Bone marrow (tissue), 2 donors: ENCODE measurements around the gene NOTUM.

ENCODE experiments used
- DNase-seq, 2 donors: peaks; one replicate each; lab custom pipeline; 2025; lab: John Stamatoyannopoulos, UW

NOTUM gene

DNA sequence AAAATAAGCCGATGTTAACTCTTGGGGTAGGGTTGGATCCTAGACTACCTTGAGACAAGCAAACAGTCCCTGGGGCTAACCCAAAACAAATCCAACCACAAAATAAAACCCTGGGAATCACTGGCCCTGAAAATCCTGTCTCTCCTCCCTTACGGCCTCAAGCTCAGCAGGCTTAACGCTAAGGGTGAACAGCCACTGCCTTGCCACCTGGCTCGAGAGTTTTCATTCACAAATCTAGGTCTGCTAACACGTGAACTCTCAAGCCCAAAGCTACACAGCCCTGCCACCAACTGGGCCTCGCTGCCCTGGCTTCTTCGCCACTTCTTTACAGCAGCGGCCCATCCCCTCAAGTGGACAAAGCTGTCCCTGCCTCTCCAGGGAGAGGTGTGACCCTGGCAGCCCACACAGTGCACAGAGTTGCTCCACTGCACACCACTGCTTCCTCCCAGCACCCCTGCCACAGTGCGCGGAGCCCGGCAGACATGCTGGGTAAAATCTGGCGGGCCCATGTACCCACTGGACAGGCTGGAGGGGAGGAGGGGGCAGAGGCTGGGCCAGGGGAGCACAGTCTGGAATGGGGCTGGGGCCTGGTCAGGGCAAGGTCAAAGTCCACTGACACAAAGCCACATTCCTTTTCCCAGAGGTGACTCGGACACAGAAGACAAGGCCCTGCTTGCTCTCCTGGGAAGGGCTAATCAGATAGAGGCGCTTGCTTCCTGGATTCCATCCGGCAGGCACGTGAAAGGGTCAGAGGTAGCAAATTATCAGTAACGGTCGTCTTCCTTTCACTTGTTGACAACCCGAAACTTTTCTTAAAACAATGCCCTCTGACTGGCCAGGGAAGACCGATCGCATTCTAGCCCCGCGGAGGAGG lies 50.8 kb downstream of the NOTUM start:
- DNase-seq = no peak

DNA sequence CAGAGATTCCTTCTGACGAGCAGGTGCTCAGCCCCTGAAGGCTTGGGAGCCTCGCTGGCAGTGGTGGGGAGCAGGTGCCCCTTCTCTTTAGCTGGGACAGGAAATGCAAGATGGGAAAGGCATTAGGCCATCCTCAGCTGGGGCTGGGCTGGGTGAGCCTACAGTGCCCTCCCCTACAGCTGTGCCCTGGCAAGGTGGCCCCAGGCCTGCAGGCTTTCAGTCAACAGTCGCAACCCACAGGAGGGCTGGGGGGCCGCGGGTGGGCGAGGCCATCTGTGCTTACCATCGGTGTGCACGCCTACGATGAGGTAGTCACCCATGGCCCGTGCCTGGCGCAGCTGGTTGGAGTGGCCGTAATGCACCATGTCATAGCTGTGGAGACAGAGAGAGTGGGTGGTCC lies 51.8 kb downstream of the NOTUM start:
- DNase-seq = no peak

DNA sequence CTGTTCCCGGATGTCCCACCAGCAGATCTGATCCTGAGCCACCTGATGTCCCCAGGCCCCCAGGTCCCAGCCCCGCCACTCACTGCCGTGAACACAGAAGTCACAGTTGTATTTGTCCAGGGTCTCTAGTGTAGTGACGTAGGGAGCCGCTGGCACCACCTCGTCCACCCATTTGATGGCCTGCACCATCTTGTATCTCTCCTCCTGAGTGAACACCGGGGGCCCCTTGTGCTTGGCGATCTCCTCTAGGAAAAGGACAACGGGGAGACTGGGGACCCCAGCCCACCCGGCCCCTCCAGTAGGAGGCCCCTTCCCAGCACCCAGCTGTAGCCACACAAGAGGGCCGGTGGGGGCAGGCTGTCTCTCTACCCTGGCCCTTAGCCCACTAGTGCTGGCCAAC lies 52.2 kb downstream of the NOTUM start:
- no peak for DNase-seq

DNA sequence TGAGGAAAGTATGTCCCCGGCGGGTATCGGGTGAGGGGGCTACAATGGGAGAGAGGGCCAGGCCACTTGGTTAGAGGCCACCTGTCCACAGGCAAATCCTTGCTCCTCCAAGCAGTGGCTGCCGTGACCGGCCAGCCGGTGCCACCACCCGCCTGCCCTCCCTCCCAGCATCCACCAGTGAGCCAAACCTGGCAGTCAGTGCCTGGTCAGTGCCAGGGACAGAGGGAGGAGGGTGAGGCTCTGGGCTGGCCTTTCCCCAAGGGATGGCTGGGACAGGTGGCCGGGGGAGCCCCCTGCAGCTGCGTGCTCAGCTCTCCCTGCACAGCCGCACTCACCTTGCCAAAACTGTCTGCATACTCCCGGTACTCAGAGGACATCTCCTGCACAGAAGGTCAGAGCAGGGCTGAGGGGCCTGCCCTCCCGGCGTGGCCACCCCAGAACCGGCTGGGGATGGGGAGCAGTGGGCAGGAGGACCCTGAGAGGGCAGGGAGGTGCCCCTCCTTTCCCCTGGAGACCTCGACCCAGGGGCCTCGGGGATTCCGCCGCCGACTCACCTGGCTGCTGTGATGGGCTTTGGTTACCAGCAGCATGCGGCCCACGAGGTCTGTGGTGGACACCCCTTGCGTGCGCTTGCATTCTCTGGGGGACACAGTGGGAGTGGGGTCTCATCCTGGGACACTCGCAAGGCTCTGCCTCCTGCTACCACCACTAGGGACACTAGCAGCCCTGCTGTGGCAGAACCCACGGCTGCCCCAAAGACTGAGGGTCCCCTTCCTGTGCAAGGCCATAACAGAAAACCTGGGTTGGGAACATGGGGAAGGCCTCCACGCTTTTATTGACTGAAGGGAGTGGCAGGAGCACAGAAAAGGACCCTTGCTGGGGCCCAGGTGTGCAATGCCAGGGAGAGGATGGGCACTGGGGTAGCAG lies 53.5 kb downstream of the NOTUM start:
- no peak for DNase-seq

DNA sequence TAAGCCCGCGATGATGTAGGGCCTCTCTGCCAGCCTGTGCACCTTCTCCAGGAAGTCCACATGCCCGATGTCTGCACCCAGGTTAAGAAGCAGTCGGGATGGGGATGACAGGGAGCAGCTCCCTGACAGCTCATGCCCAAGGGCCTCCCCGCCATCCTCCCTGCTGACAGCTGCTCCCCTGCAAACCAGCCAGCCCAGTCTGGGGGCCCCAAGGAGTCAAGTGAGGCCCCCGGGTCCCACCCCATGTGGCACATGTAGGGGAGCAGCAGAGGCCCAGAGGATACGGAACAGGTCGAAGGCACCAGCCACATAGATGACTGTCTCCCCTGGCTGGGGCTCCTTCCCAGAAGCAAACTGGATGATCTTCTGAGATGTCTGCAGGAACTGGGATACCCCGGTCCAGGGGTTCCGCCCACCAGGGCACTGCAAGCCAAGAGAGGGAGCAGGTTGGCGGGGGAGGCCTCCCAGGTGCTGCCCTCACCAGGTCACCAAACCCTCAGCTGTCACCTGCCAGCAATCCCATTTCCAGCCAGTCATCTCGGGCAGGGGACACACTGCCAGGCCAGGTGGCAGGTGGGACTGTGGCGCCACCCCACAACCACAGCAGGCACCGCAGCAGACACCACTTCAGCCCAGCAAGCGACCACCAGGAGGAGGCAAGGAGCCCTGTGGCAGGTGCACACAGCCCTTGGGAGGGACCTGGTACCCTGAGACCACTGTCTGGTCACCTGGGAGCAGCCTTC lies 54.3 kb downstream of the NOTUM start:
- no peak for DNase-seq

DNA sequence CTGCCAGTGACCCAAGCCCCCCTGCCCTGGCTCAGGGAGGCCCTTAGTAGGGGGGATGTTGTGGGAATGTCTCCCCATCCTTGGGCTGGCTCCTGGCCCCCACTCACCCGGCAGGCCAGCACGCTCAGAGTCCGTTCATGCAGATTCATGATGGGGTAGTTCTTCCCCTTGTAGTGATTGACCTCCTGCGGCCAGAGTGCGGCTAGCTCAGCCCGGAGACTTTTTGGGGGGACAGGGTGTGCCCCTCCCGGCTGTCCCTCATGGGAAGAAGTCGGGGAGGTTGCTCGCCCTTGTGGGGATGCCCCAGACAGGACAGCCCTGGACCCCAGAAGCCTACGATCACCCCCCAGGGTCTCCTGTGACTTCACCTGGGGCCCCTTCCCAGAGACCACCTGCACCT lies 55.0 kb downstream of the NOTUM start:
- DNase-seq = no peak

DNA sequence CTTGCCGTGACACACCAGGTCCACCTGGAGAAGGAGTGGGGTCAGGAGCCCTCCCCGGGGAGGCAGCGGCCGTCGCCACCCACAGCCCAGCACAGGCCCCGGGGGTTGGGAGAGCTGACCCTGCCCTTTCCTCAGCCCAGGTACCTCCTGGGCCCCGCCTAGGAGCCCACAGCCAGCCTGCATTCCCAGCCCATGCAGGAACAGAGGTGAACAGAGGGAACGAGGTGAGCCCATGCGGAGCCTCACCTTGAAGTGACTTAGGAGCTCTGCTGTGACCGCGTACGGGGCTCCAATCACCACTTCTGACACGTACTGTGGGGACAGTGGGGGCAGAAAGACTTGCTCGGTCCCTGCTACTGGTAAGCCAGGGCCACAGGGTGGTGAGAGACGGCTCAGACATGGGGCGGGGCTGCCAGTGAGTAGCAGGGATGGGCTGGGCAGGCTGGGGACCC lies 55.5 kb downstream of the NOTUM start:
- DNase-seq = no peak

DNA sequence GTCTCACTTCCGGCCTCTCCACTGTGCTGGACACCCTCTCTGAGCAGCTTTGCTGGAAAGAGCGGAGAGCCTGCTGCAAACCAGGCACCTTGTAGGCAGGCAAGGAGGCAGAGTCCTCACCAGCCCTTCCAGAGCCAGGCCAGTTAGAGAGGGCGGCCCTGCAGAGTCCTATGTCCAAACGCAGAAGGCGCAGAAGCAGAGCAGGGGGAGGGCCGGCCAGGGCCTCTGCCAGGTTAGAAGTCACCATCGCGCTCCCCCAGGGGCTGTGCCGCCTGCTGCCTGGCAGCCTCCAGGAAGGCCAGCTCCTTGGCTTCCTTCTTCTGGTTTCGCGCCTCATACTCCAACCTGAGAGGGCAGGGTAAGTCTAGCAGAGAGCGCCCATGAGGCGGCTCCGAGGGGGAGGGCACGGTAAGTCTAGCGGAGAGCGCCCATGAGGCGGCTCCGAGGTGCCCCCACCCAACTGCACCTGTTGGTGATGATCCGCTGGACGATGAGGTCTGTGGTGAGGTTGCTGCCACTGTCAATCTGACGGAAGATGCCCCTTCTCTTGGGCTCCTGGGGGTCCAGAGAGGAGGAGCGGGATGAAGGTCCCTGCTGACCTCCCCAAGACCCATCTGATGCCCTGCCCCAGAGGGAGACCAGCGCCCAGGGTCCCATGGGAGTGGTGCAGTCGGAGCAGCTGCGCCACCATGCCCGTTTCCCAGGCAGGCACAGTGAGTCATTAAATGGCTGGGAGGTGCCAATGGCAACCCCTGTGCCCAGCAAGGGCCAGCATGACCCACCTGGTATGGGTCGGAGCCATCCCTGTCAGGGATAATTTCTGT lies 56.2 kb downstream of the NOTUM start:
- DNase-seq = no peak

DNA sequence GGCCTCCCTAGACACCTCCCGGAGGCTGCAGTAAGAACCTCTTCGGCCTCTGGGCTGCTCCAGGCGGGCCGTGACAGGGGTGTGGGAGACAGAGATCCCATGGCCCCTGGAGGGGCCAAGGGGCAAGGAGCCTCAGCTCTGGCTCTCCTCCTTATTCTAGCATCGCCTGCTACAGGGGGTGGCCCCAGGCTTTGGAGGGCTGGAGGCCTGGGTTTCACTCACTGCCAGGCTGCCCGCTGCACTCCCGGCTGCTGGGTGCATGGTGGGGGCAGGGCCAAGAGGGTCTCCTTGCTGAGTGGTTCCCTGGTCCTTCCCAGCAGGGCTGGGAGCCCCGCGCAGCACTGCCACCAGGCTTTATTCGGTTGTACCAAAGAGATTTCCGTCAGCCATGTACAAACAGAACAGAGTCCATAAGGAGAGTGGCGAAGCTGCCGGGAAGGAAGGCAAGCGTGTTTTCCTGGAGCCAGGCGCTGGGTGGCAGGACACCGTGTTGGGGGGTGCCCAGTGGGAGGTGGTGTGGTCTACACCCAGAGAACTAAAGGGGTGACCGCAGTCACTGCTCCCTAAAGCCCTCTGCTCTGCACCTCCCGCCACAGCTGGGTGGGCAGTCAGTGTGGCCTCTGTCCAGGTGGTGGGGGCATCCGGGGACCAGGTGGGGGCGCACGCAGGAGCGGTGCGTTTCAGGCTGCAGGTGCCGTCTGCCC lies 56.9 kb downstream of the NOTUM start:
- no peak for DNase-seq

DNA sequence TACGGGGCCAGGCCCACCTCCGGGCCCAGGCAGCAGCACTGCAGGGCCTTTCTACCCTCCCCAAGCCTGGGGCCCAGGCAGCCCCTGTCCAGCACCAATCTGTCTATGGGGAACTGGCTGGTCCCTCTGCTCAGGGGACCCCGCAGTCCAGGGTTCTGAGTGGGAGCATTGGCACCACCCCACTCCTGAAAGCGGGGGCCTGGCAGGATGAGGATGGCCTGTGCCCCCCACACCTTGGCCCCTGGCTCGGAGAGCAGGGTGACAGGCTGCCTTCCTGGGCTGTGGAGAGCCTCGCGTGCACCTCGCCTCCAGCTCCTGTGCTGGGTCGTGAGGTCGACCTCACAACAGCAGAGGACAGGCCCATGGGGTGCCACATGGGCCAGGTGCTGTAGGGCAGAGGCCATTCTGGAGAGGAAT lies 57.6 kb downstream of the NOTUM start:
- DNase-seq = no peak

DNA sequence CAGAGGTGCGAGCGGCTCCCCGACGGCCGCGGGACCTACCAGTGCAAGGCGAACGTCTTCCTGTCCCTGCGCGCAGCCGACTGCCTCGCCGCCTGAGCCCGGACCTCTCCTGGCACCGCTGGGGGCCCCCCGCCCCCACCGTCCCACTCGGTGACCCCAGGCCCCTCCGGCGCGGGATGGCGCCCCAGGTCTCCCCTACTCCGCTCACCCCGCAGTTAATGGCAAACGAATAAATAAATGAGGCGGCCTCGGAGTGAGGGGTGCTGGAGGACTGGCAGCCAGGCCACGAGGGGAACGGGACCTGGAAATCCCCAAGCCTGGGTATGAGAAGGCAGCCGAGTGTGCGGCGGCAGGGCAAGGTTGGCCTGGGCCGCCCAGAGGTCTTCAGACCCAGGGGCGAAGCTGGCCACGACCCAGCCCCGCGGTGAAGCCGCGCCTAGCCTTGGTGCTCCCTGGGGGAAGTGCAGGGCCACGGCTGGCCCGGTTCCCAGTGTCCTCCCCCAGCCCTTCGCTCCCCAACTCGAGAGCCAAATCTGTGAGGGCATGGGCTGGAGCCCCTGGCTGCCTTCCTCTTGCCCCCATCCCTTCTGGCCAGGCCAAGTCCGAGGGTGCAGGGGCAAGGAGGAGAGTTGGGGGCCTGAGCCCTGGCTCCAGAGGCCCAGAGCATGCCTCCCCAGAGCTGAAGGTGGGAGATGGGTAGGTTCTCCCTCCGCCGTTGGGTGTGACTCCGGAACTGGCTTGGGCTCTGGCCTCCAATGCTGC lies 58.2 kb downstream of the NOTUM start:
- DNase-seq = no peak
